ENCODE measurements around the gene USP31. TPM values are rescaled to one million over a fixed set of nuclear protein-coding genes. Genes with fewer than 3 reads are reported as not detected.

USP31 gene
- total and polyA plus RNA-seq, 2 donors: 2.6 to 3.7 TPM

DNA sequence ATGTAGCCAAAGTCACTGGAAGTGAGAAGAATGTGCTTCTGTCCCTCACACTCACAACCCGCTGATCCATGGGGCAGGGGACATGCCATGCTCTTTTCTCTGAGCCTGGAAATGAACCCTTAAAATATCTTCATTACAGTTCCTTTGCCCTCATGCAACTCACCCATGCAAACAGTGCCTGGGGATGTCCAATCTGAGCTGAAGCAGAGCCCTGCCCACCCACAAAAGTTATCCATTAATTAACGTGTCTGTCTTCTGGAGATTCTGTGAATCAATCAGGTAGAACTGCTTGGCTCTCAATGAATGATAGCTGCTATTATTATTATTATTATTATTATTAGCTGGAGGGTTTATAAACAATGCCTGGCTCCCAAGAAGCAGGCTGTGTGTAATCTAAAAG is 133.7 kb downstream of the USP31 start:
- no peak for DNase-seq (ENCODE audit: low read depth in 6 of 9, low spot score in 9 of 9)
- H3K9me3 ChIP-seq (ENCODE audit: control insufficient read depth in 2 of 2, insufficient read depth in 1 of 2, low read length in 1 of 2): no peaks in the 10 kb centered on the region
- no peaks in the 10 kb centered on the region for H3K4me1 ChIP-seq (ENCODE audit: control insufficient read depth in 2 of 2, insufficient read depth in 2 of 2, low read length in 2 of 2)
- H3K27me3 ChIP-seq (ENCODE audit: control insufficient read depth in 2 of 2, insufficient read depth in 1 of 2, low read length in 1 of 2): no peaks in the 10 kb centered on the region
- no peaks in the 10 kb centered on the region for H3K36me3 ChIP-seq (ENCODE audit: control insufficient read depth in 2 of 2, insufficient read depth in 2 of 2, low read length in 1 of 2)
- H3K27ac ChIP-seq (ENCODE audit: low read depth in 1 of 2, low read length in 1 of 2): no peak overlapping the region
- H3K4me3 ChIP-seq (ENCODE audit: low read length in 2 of 2): no peak overlapping the region
- WGBS: 90% methylated on average over 2 of the region's 2 CpGs

DNA sequence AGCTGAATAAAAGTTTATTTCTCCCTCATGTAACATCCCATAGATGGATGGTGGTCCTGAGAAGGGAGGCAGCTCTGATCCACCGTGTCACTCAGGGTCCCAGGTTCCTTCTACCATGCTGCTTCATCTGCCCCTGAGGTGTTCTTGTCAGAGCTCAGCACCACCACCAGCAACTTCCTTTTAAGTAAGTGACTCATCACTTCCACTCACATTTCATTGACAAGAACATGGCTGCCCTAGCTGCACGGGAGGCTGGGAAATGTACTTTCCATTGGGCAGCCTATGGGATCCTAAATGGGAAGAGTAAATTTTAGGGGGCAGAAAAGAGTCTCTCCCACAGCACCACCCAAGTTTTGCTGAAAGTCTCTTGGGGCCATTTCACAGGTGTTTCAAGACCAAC is 134.7 kb downstream of the USP31 start:
- Histone ChIP-seq H3K9me3 (ENCODE audit: control insufficient read depth in 2 of 2, insufficient read depth in 1 of 2, low read length in 1 of 2) (no peaks in the 10 kb centered on the region), H3K27ac (ENCODE audit: low read depth in 1 of 2, low read length in 1 of 2) (no peak overlapping the region), H3K27me3 (ENCODE audit: control insufficient read depth in 2 of 2, insufficient read depth in 1 of 2, low read length in 1 of 2) (no peaks in the 10 kb centered on the region), H3K36me3 (ENCODE audit: control insufficient read depth in 2 of 2, insufficient read depth in 2 of 2, low read length in 1 of 2) (no peaks in the 10 kb centered on the region), H3K4me3 (ENCODE audit: low read length in 2 of 2) (no peak overlapping the region), H3K4me1 (ENCODE audit: control insufficient read depth in 2 of 2, insufficient read depth in 2 of 2, low read length in 2 of 2) (no peaks in the 10 kb centered on the region)
- no peak for DNase-seq (ENCODE audit: low read depth in 6 of 9, low spot score in 9 of 9)
- WGBS: 77% methylated on average over 2 of the region's 2 CpGs

Other genes starting within 250 kb of the USP31 start
- gene SCNN1G, start 33.3 kb upstream of the USP31 start, total RNA-seq: 0.61 TPM
- 5.6 TPM for gene SCNN1G, start 33.3 kb upstream of the USP31 start, polyA plus RNA-seq
- gene SCNN1B, start 152.8 kb upstream of the USP31 start, total RNA-seq: 0.28 TPM
- 4.8 TPM for gene SCNN1B, start 152.8 kb upstream of the USP31 start, polyA plus RNA-seq

Measured in thymus (tissue), 11 donors.